ENCODE data around the gene GRAMD1B.
"Not testable (repeated sequence)": the region's sequence is repeated elsewhere in the genome, so short reads cannot be mapped to it uniquely, and the experiment has no call there.

GRAMD1B gene

GRCh38 chr11:123509737-123510578 is 79.9 kb downstream of the GRAMD1B start:
- no peak for DNase-seq (ENCODE audit: low read depth)

- no peak for DNase-seq (ENCODE audit: low read depth)
These were observed 80.5 kb downstream of the GRAMD1B start for GRCh38 chr11:123510579-123510905.

- DNase-seq (ENCODE audit: low read depth): peak; percentile 9
These were observed 81.2 kb downstream of the GRAMD1B start for GRCh38 chr11:123511037-123511870.

- not testable (repeated sequence) for DNase-seq (ENCODE audit: low read depth)
These were observed 83.2 kb downstream of the GRAMD1B start for GRCh38 chr11:123513309-123513708.

GRCh38 chr11:123516238-123516637 is 86.2 kb downstream of the GRAMD1B start:
- DNase-seq (ENCODE audit: low read depth): no peak

- DNase-seq (ENCODE audit: low read depth): no peak
These were observed 87.7 kb downstream of the GRAMD1B start for GRCh38 chr11:123517559-123518364.

GRCh38 chr11:123518496-123519054 is 88.5 kb downstream of the GRAMD1B start:
- no peak for DNase-seq (ENCODE audit: low read depth)

GRCh38 chr11:123519055-123519796 is 89.2 kb downstream of the GRAMD1B start:
- no peak for DNase-seq (ENCODE audit: low read depth)

- no peak for DNase-seq (ENCODE audit: low read depth)
These were observed 89.7 kb downstream of the GRAMD1B start for GRCh38 chr11:123519797-123520193.

- DNase-seq (ENCODE audit: low read depth): not testable (repeated sequence)
These were observed 90.4 kb downstream of the GRAMD1B start for GRCh38 chr11:123520476-123520875.

- DNase-seq (ENCODE audit: low read depth): no peak
These were observed 90.9 kb downstream of the GRAMD1B start for GRCh38 chr11:123521001-123521400.

- DNase-seq (ENCODE audit: low read depth): no peak
These were observed 91.9 kb downstream of the GRAMD1B start for GRCh38 chr11:123521930-123522329.

- no peak for DNase-seq (ENCODE audit: low read depth)
These were observed 93.5 kb downstream of the GRAMD1B start for GRCh38 chr11:123523539-123523938.

GRCh38 chr11:123525097-123525496 is 95.0 kb downstream of the GRAMD1B start:
- DNase-seq (ENCODE audit: low read depth): no peak

GRCh38 chr11:123525511-123525918 is 95.4 kb downstream of the GRAMD1B start:
- no peak for DNase-seq (ENCODE audit: low read depth)

GRCh38 chr11:123526027-123526805 is 96.1 kb downstream of the GRAMD1B start:
- DNase-seq (ENCODE audit: low read depth): no peak

- no peak for DNase-seq (ENCODE audit: low read depth)
These were observed 96.8 kb downstream of the GRAMD1B start for GRCh38 chr11:123526918-123527317.

- DNase-seq (ENCODE audit: low read depth): no peak
These were observed 97.5 kb downstream of the GRAMD1B start for GRCh38 chr11:123527526-123527925.

- no peak for DNase-seq (ENCODE audit: low read depth)
These were observed 97.9 kb downstream of the GRAMD1B start for GRCh38 chr11:123527947-123528346.

- no peak for DNase-seq (ENCODE audit: low read depth)
These were observed 101.3 kb downstream of the GRAMD1B start for GRCh38 chr11:123531325-123531724.
